ENCODE measurements around the gene C1QTNF1.
"Not testable (repeated sequence)": the region's sequence is repeated elsewhere in the genome, so short reads cannot be mapped to it uniquely, and the experiment has no call there.

C1QTNF1 gene

DNA sequence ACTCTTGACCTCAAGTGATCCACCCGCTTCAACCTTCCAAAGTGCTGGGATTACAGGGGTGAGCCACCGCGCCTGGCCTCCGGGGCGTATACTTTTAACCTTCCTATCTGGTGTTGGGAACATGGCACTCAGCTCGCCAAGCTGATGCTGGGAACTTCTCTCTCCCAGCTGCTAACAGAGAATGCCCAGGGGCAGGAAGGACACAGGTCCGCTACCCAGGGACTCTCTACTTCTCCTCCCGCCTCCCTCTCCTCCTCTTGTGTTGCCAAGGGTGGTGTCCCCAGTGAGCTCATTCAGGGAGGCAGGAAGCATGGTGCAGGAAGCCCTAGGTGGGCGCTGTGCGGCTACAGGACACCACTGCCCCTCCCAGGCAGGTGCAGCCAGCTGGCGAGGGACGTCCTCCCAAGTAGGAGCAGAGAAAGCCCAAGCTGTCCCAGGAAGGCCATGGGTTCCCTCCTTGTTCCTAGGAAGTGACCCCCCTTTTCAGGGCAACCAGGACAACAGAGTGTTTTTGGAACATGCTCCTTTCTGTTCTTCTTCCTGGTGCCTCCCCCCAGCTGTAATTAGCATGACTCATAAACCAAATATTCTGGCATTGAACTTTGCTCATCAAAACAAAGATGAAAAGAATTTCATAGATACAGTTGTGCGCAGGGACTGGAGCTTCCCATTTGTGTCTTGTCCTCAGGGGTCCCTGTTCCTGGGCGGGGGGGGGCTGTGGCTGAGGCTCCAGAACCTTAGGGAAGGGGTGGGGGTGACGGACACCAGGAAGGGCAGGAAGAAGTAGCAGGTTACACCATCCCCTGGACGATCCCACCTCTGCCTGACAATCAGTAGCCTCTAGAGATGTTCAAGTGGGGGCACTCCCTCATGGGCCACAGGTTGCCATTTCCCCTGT, 2.7 kb downstream of the C1QTNF1 start:
- DNase-seq: no peak

DNA sequence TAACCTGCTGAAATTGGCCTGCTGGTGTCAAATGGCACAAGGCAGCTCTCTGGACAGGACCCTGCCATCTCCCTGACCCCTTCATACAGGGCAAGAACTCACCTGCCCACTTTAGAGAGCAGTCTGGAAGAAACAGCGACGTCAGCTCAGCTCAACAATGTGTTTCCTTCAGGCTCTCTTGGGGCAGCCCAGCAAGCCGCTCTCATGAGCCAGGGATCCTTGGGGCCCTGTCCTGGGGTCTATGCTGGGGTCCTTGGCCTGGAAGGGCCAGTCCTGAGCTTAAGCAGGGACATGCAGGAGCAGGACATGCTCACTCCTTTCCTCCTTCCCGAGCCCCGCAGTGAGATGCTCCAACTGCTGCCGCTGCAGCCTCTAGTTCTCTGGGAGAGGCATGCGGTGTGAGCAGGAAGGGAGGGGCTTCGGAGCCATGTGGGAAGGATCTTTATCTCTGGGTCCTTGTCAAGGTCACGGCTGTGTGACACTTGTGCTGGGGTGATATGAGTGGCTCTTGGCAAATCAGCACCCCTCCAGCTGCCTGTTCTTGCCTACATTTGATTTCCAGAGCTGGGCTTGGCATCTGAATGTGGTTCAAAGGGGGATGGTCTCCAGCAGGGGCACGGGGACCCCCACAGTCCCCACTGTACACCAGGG, 3.4 kb downstream of the C1QTNF1 start:
- no peak for DNase-seq

DNA sequence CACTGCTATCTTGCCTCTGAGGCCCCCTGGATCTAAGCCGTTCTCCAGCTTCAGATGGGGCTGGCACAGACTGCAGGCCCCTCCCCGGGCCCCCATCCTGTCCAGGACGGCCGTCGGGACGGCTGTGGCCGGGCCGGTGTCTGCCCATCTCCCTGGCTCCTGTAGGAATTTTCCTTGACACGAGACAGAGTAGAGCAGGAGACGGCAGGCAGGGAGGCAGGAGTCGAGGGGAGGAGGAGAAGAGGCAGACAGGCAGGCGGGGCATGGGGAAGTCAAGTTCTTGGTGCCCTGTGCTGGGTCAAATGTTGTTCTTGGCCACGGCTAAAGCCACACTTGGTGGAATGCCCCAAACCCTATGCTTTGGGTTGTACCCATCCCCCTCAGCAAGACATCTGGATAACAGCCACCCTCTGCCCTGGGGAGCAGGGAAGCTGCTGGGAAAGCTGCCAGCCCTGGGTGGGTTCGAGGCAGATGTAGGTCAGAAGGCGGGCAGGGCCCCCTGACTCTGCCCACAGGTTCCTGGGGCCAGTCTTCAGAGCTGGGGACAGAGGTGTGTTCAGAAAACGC, 4.0 kb downstream of the C1QTNF1 start:
- DNase-seq: no peak

DNA sequence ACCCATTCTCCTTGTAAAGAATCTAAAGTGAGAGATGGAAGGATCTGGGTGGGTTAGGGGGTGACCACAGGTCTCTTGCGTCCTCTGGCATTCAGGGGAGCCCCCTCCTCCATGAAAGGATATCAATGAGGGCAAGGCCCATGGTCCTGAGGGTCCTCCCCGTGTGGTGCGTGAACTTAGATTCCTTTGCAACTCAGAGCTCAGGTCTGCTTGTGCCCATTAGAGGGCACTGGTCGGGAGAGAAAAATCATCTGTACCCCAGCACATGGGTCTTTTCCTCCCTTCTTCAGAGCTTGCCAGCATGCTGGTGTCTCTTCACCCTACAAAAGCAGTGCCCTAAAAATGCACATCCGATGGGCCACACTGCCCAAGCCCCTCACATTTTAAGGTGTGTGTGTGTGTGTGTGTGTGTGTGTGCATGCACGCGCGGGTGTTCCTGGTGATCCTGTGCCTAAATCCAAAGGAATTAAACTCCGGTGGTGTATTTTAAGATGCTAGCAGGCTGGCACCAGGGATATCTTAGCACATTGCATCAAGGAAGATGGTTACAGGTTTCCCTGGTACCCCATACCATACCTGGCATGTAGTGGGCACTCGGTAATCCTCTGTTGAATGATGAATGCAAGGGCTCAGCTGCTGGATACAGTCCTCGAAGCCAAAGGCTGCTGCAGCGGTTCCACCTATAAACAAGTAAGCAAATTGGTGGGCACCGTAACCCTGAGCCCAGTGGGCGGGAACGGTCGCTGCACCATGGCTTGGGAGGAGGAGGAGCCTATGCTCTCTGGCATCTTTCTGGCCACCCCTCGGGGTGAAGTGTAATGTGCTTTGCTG, 4.7 kb downstream of the C1QTNF1 start:
- no peak for DNase-seq

DNA sequence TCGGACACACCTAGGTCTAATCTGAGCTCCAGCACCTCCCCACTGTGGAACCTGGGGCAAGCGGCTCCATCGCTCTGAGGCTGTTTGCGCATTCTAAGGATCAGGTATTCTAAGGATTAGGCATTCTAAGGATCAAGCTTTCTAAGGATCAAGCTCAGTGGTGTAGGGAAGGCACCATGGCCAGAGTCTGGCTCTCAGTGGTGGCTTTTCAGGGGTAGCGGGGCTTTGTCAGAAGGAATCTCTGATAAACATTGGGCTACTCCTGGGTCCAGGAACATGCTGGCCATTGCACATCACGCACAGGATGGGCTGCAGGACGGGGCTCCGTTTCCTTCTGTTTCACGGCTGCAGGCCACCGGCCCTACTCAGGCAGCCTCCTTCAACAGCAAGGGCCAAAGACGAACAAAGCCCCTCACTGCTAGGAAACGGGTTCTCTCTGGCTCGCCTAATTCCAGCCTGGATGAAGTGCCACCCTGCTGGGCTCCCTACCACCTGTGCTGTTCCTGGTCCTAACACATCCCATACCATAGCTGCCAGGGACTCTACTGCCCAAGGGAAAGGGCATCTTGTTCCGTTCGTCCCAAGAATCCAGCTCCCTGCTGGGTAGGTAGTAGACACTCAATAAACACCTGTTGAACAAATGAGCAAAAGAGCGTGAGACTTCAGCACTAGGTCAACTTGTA, 5.5 kb downstream of the C1QTNF1 start:
- DNase-seq: no peak

DNA sequence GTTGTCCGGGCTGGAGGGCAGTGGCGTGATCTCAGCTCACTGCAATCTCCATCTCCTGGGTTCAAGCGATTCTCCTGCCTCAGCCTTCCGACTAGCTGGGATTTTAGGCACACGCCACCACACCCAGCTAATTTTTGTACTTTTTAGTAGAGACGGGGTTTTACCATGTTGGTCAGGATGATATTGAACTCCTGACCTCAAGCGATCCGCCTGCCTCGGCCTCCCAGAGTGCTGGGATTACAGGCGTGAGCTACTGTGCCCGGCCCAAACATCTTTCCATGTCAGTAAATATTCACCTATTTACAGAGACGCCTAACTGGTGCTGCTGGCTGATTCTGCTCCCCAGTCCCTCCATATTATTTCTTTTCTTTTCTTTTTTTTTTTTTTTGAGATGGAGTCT, 6.7 kb downstream of the C1QTNF1 start:
- DNase-seq: not testable (repeated sequence)

DNA sequence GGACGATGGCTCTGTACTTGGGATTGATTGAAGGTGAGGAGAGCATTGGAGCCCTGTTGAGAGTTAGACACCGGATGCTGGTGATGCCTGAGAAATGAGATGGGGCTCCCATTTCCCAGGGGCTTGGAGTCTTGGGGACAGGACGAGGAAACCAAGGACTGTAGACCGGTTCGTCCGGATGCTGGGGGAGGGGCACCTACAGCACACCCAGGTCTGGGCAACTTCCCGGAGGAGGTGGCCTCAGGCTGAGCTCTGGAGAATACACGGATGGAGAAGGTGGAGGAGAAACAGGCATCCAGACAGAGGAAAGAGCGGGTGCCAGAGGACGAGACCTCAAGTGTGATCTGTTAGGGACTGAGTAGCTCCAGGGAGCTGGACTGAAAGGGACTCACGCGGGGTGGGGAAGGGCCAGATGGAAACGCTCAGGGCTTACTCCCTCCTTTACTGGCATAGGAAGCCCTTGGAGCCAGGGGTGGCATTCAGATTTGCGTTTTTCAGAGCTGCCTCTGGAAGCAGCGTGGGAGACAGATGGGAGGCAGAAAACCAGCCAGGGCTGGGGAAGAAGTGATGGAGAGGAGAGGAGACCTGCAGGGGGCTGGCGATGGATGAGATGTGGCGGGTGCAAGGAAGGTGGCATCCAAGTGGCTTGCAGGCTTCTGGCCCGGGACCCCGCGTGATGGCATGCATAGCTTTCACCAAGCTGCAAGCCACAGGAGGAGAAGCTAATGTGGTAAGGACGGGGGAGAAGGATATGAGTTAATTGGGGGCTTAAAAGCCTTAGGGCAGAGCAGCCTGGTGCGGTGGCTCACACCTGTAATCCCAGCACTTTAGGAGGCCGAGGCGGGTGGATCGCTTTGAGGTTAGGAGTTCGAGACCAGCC, 8.3 kb downstream of the C1QTNF1 start:
- DNase-seq: no peak

DNA sequence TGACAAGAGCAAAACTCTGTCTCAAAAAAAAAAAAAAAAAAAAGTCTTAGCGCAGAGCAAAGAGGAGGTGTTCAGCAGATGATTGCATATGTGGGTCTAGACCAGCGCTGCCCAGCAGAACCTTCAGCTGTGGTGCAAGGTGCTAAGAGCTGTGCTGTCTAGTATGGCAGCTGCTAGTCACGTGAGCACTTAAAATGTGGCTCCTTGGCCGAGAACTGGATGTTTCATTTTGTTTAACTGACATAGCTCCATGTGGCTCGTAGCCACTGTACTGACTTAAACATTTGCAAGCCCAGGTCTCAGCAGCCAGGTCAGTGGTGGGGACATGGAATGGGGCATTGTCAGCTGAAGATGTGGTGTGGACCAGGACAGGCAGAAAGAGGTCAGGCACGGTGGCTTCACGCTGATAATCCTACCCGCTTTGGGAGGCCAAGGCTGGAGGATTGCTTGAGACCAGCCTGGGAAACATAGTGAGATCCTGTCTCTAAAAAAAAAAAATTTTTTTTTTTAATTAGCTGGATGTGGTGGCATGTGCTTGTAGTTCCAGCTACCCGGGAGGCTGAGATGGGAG, 9.2 kb downstream of the C1QTNF1 start:
- DNase-seq: no peak

DNA sequence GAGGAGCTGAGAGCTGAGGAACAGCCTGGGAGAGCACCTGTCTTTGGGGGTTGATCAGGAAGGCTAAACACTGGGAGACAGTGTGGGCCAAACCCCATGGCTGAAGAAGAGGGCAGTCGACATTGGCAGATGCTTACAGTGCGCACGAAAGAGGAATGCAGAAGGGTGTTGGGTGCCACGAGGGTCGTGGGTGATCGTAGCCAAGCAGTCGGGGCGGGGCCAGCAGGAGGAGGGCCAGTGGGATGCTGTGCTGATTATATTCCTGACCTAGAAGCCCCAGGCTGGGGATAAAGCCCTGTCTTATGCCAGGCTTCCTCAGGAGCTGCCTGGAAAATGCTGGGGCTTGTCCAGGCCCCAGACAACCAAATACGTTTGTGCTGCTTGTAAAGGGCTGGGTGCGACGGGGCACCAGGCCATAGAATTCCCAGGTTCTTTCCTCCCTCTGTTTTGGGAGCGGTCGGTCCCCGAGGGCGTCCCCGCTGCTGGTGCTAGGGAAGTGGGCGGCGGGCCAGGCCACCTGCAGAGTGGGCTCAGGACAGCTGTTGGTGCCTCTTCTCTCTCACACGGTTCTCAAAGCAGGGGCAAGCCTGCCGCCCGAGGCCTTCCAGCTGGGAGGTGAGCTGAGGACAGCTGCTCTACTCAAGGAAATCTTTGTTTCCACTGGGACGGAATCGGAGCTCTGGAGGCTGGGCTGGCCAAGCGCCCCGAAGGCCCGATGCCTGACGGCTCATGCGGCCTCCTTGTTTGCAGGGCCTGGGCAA, 10.0 kb downstream of the C1QTNF1 start:
- DNase-seq: no peak

DNA sequence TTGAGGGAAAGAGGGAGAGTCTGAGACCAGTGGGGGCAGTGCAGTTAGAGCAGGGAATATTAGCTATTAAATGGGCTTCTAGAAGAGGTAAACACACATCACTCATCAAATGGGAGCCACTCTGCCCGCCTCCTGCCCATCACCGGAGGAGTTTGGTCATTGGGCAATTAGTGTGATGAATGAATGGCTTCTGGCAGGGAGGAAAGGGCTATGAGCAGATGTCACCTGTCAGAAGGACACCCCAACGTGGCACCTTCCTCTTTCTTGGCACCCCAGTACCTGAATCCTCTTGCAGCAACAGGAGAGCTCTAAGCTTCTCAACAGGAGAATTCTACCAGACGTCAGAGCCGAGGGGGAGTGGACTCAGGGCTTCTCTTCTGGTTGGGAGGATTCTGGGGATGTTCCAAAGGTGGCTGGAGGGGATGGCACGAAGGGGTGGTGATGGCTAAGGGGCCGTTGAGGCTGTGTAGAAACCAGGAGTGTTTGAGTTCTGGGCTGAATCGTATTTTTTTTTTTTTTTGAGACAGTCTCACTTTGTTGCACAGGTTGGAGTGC, 11.0 kb downstream of the C1QTNF1 start:
- DNase-seq: no peak

DNA sequence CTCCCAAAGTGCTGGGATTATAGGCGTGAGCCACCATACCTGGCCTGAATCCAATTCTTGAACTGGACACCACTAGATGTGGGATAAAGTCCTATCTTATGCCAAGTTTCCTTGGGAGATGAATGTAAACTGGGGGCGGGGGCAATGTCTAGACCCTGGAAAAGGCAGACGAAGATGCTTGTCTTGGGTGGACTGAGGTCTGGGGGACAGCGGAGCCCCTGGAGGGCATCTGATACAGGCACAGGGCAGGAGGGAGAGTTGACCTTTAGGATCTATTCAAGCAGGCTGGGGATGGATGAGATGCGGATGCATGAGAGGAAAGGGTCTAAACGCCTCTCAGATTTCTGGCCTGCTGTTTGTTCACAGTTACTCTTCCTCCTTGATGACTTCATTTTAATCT, 11.7 kb downstream of the C1QTNF1 start:
- DNase-seq: no peak

DNA sequence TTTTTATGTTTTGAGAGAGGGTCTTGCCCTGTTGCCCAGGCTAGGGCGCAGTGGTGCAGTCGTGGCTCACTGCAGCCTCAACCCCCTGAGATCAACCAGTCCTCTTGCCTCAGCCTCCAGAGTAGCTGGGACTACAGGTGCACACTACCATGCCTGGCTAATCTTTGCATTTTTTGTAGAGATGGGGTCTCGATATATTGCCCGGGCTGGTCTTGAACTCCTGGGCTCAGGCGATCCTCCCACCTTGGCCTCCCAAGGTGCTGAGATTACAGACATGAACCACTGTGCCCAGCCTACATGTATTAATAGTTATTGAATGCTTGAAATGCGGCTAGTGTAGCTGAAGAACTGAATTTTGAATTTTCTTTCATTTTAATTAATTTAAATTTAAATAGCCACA, 12.2 kb downstream of the C1QTNF1 start:
- no peak for DNase-seq

DNA sequence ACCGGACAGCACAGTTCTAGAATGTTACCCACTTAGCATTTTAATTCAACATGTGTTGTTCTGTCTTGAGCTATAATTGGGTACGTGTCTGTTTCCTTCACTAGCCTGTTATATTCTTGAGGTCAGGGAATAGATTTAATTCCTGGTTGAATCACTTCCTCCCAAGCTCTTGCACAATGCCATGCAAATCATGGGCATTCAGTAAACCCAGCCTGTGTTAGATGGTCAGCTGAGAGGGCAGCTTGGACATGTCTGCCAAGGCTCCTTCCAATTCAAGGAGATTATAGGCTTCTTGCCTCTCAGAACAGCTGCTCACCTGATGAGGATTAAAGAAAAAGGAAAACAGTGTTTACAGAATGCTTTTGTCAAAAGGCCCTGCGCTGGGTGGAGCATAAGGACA, 12.6 kb downstream of the C1QTNF1 start:
- no peak for DNase-seq

DNA sequence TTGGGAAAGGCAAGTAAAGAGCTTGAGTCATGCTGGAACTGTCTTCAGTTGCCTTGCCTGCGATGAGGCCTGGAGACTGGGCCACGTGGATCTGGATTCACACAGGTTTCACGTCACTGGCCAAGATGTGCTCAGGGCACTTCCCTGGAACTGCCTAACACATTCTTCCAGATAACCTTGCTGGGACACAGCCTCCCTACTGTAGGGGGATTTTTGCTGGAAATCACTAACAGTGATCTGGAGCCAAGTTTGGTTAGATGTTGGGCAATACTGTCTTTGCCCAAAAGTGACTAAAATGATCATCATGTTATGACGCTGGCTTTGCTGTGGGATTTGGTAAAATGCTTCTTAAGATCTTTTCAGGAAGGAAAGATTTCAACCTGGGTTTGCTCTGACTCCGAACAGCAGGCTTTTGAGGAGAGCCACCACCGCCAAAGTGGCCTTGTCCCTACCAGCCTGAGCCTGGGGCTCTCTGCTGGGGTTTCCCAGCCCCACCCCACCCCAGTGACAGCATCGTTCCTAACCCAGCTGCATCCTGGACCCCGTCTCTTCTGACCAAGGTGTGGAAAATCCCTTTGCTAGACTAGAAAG, 14.7 kb downstream of the C1QTNF1 start:
- DNase-seq: no peak

DNA sequence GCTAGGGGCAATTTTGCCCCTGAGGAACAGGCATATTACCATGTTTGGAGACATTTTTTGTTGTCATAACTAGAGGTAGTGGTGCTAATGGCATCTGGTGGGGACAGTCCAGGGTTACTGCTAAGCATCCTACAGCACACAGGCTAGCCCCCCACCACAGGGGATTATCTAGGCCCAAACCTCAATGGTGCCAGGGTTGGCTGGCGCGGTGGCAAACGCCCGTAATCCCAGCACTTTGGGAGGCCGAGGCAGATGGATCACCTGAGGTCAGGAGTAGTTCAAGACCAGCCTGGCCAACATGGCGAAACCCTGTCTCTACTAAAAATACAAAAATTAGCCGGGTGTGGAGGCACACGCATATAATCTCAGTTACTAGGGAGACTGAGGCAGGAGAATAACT, 15.2 kb downstream of the C1QTNF1 start:
- DNase-seq: no peak

DNA sequence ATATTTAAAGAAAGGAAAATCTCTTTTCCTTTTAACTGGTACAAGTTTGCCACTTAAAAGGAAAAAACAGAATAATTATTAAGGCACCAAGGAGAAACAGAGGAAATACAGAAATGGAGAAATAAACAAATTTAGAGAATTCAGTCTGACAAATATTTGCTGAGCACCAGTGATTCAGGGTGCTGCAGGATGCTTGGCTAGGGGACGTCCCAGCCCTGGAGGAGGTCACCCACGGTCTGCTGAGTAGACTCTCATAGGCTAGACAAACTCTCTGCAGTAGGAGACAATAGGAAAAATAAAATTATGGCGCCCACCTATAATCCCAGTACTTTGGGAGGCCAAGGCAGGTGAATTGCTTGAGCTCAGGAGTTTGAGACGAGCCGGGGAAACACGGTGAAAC, 15.9 kb downstream of the C1QTNF1 start:
- DNase-seq: no peak

DNA sequence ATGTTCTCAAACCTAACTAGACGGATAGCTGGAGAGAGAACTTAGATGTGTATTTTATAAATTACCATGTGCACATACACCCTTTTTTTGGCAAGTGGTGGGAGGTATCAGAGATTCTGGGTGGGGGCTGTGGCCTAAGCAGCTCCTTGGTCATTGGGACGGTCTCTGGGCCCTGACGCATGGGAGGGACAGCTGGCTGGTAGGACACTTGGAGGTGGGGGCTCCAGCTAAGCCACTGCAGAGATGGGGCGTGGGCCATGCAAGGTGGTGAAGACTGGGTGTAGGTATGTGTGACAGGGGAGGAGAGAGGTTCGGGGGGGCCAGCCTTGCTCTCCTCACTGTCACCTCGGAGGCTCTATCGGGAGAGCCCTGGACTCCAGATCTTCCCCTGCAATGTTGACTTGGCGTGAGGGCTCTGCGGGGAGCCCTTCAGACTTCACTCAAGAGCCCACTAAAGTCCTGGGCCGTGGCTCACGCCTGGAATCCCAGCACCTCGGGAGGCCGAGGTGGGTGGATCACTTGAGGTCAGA, 17.1 kb downstream of the C1QTNF1 start:
- no peak for DNase-seq

DNA sequence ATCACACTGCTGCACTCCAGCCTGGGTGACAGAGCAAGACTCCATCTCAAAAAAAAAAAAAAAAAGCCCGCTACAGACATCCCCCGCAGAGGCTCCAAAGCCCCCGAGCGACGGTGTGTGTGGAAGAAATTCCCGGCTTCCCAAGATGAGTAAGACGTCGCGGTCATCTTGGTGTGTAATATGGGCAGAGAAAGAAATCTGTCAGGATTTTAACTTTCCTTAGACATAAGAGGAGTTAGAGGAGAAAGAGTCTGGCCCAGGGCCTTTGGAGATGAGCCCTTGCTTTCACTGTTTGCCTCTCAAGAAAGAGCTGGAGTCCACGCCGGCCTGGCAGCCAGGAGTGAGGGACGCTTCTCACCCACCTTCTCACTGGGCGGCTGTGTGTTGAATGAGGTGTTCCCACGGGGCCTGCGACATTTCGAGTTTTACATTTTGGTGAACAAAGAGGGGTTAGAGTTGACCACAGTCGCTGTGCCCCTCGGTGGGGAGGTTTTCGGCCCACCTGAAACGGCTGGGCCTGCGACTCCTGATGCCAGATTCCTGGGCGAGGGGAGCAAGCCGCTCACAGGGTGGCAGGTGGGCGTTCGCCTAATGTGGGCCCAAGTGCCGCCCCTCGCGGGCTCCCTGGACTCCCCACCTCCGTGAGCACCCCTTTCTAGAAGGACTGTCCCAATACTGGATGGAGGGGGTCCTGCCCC, 17.9 kb downstream of the C1QTNF1 start:
- DNase-seq: no peak

All from CD4-positive, alpha-beta T cell treated with Interleukin-12 subunit alpha and Interleukin-12 subunit beta, for 1 hour (primary cell).